HG03095 (cell line): Measurements from ENCODE around the gene SDC3.

Experiments used
- ATAC-seq: cut with Tn5 transposase; IDR thresholded peaks from one replicate; pipeline ENCODE4 v1.9.1; 2021; ENCODE audit warnings: moderate library complexity; ENCODE audit not compliant: unreplicated experiment

SDC3 gene

GRCh38 chr1:30891227-30891552, 17.4 kb downstream of the SDC3 start:
- no peak for ATAC-seq

- no peak for ATAC-seq
These were observed 17.9 kb downstream of the SDC3 start for GRCh38 chr1:30890502-30891226.

- no peak for ATAC-seq
These were observed 19.0 kb downstream of the SDC3 start for GRCh38 chr1:30889511-30889910.

- ATAC-seq: no peak
These were observed 19.6 kb downstream of the SDC3 start for GRCh38 chr1:30888975-30889374.

GRCh38 chr1:30888391-30888790, 20.2 kb downstream of the SDC3 start:
- ATAC-seq: no peak

- ATAC-seq: no peak
These were observed 20.9 kb downstream of the SDC3 start for GRCh38 chr1:30887485-30888315.

- no peak for ATAC-seq
These were observed 21.7 kb downstream of the SDC3 start for GRCh38 chr1:30886710-30887428.

- ATAC-seq: no peak
These were observed 22.7 kb downstream of the SDC3 start for GRCh38 chr1:30885570-30886522.

GRCh38 chr1:30884723-30885122, 23.8 kb downstream of the SDC3 start:
- ATAC-seq: no peak

- ATAC-seq: no peak
These were observed 25.0 kb downstream of the SDC3 start for GRCh38 chr1:30883389-30884172.

- ATAC-seq: no peak
These were observed 25.7 kb downstream of the SDC3 start for GRCh38 chr1:30882678-30883388.

- ATAC-seq: peak; percentile 79
These were observed 27.0 kb downstream of the SDC3 start for GRCh38 chr1:30881319-30882181.

- ATAC-seq: no peak
These were observed 27.8 kb downstream of the SDC3 start for GRCh38 chr1:30880678-30881318.

- no peak for ATAC-seq
These were observed 28.4 kb downstream of the SDC3 start for GRCh38 chr1:30879940-30880677.

GRCh38 chr1:30879126-30879786, 29.3 kb downstream of the SDC3 start:
- ATAC-seq: no peak

- ATAC-seq: no peak
These were observed 30.0 kb downstream of the SDC3 start for GRCh38 chr1:30878559-30878958.

- no peak for ATAC-seq
These were observed 30.5 kb downstream of the SDC3 start for GRCh38 chr1:30878016-30878415.
